Vagina (tissue), 2 donors: ENCODE results near the gene SPATS2. TPM values are rescaled to one million over a fixed set of nuclear protein-coding genes. Genes with fewer than 3 reads are reported as not detected.

Experiments used
- DNase-seq, 2 donors: peaks; one replicate each; pipeline ENCODE4 v3.0.0-alpha.2; 2017; ENCODE audit errors: extremely low spot score in 2 of 2
- H3K27ac ChIP-seq: fragments of 200-600 bp; sonication (generic); one replicate; pipeline ENCODE4 v1.5.1; 2019
- H3K27me3 ChIP-seq: fragments of 200-600 bp; sonication (generic); one replicate; pipeline ENCODE4 v1.5.1; 2019
- H3K36me3 ChIP-seq, 2 donors: fragments of 200-600 bp; sonication (generic); one replicate each; pipeline ENCODE4 v1.5.1; 2017 to 2019
- H3K4me1 ChIP-seq: fragments of 200-600 bp; sonication (generic); one replicate; pipeline ENCODE4 v1.5.1; 2019
- H3K4me3 ChIP-seq, 2 donors: fragments of 200-600 bp; sonication (generic); 1 replicate in 1 of 2; 2 replicates in 1 of 2; pipeline ENCODE4 v1.5.1; 2016 to 2019
- H3K9me3 ChIP-seq: fragments of 200-600 bp; sonication (generic); one replicate; pipeline ENCODE4 v1.5.1; 2019
- CTCF ChIP-seq, 3 experiments: fragments of 450-650 bp in 2 of 3; fragments of 200-600 bp in 1 of 3; sonication (generic) in 1 of 3; IDR thresholded peaks; one replicate each; pipeline ENCODE4 v1.5.1; 2017 to 2019; ENCODE audit warnings: antibody characterized with exemption in 3 of 3, mild to moderate bottlenecking in 2 of 3, moderate library complexity in 2 of 3
- POLR2A ChIP-seq, 2 donors: fragments of 450-650 bp; IDR thresholded peaks; one replicate each; pipeline ENCODE4 v1.6.1; 2017; ENCODE audit warnings: antibody characterized with exemption in 2 of 2, mild to moderate bottlenecking in 2 of 2, moderate library complexity in 2 of 2
- POLR2AphosphoS5 ChIP-seq, 2 donors: sonication (generic); formaldehyde crosslinking; IDR thresholded peaks; one replicate each; pipeline ENCODE4 v1.9.0; 2017; ENCODE audit warnings: antibody characterized with exemption in 2 of 2, mild to moderate bottlenecking in 2 of 2, low read depth in 1 of 2; ENCODE audit not compliant: insufficient read depth in 1 of 2
- intact Hi-C: fragments of 100-400 bp; cut with DNase I; formaldehyde crosslinking; loops from one replicate; pipeline ENCODE4 v1.15.1; 2023
- total RNA-seq: library from RNA; depleted of rRNA; stranded (reverse); fragments of >200 nt; gene quantifications from one replicate; pipeline ENCODE4 v1.2.3, GENCODE V29; 2016

SPATS2 gene
- total RNA-seq, 1 donor from 2014 or later = 28.0 TPM

GRCh38 chr12:49404956-49405355 lies 37.7 kb downstream of the SPATS2 start:
- H3K4me1 ChIP-seq = peaks cover 12% of the 10 kb centered on the region
- no peak overlapping the region for H3K27ac ChIP-seq
- no peaks in the 10 kb centered on the region for H3K36me3 ChIP-seq
- H3K4me3 ChIP-seq = no peak overlapping the region
- TF ChIP-seq CTCF (IDR thresholded peaks at IDR 0.05) = no peak
- no peak for TF ChIP-seq POLR2AphosphoS5 (IDR thresholded peaks at IDR 0.05; ENCODE audit: insufficient read depth in 1 of 2, low read depth in 1 of 2)
- TF ChIP-seq POLR2A (IDR thresholded peaks at IDR 0.05) = no peak
- H3K27me3 ChIP-seq = no peaks in the 10 kb centered on the region
- H3K9me3 ChIP-seq = no peaks in the 10 kb centered on the region
- no peak for DNase-seq
- intact Hi-C loops = no loop called here

DNA sequence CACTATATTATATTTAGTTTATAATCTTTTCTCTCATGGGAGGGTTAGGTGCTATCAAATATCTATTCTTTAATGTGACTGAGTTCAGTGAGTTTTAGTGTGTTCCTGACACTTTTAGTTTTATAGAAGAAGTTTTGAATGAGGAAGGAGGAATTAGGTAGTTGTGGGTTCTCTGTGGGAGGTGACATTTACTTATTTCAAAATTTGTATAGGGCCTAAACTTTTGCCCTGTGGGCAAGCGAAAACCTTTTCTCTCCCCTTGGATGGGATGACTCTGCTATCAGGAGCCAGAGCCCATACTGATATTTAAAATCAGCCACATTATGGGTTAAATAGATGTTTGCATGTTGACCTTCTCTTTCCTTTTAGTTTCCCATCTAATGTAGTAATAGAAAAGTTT lies 43.6 kb downstream of the SPATS2 start:
- no peak overlapping the region for H3K27ac ChIP-seq
- H3K36me3 ChIP-seq = no peaks in the 10 kb centered on the region
- H3K4me1 ChIP-seq = peaks cover 4% of the 10 kb centered on the region
- no peaks in the 10 kb centered on the region for H3K9me3 ChIP-seq
- no peaks in the 10 kb centered on the region for H3K27me3 ChIP-seq
- H3K4me3 ChIP-seq = no peak overlapping the region
- intact Hi-C loops = no loop called here
- TF ChIP-seq CTCF (IDR thresholded peaks at IDR 0.05) = no peak
- TF ChIP-seq POLR2A (IDR thresholded peaks at IDR 0.05) = no peak
- no peak for TF ChIP-seq POLR2AphosphoS5 (IDR thresholded peaks at IDR 0.05; ENCODE audit: insufficient read depth in 1 of 2, low read depth in 1 of 2)
- DNase-seq = no peak

DNA sequence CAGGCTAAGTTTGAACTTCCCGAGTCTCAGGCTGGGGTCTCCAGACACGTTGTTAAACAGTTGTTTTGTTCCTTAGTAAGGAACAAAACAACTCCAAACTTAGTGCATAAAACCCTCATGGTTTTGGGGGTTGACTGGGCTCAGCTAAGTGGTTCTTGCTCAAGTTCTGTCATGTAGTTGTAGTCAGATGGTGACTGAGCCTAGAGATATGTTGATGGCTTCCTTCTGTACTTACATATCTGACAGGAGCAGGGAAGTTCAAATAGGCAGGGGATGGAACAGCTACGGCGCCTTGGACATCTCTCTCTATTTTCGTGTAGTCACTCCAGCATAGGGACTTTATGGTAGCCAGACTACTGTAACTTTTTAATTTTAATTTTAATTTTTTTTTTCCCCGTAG lies 45.7 kb downstream of the SPATS2 start:
- Histone ChIP-seq H3K4me1 (peaks cover 4% of the 10 kb centered on the region), H3K27ac (no peak overlapping the region), H3K27me3 (no peaks in the 10 kb centered on the region), H3K4me3 (no peak overlapping the region), H3K9me3 (no peaks in the 10 kb centered on the region), H3K36me3 (no peaks in the 10 kb centered on the region)
- TF ChIP-seq CTCF (IDR thresholded peaks at IDR 0.05) (no peak), POLR2A (IDR thresholded peaks at IDR 0.05) (no peak), POLR2AphosphoS5 (IDR thresholded peaks at IDR 0.05; ENCODE audit: insufficient read depth in 1 of 2, low read depth in 1 of 2) (no peak)
- intact Hi-C loops = no loop called here
- DNase-seq = no peak

DNA sequence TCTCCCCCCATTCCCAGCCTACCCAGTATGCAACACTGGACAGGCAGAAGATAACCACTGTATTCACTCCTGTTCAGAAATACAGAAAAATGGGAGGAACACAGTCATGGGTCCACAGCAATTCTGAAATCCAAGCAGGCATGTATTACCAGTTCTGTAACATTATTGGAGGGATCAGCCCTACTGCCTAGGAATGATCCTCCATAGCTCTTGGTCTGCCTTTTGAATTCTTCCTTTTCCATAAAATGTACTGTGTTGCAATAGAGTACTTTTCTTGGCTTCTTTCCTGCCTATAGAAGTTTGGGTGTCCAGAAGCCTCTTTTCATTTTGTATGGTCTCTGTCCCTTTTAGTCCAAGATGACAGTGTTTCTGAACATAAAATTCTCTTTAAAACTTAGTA lies 46.5 kb downstream of the SPATS2 start:
- H3K9me3 ChIP-seq = no peaks in the 10 kb centered on the region
- intact Hi-C loops = no loop called here
- TF ChIP-seq POLR2AphosphoS5 (IDR thresholded peaks at IDR 0.05; ENCODE audit: insufficient read depth in 1 of 2, low read depth in 1 of 2) = no peak
- no peak for TF ChIP-seq CTCF (IDR thresholded peaks at IDR 0.05)
- TF ChIP-seq POLR2A (IDR thresholded peaks at IDR 0.05) = no peak
- H3K36me3 ChIP-seq = no peaks in the 10 kb centered on the region
- no peak overlapping the region for H3K27ac ChIP-seq
- peaks cover 4% of the 10 kb centered on the region for H3K4me1 ChIP-seq
- no peak for DNase-seq
- no peak overlapping the region for H3K4me3 ChIP-seq
- no peaks in the 10 kb centered on the region for H3K27me3 ChIP-seq

DNA sequence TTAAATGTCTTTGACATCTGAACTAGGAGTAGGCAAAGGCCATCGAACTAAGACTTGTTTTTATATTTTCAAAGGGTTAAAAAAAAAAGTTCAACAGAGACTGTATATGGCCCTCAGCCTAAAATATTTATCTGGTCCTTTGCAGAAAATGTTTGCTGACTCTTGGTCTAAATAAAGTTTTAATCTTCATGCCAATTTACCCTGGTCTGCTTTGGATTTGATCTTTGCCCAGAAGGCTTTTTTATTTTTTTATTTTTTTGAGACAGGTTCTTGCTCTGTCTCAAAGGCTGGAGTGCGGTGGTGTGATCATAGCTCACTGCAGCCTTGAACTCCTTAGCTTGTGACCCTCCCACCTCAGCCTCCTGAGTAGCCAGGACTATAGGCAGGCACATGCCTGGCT lies 47.1 kb downstream of the SPATS2 start:
- intact Hi-C loops = no loop called here
- TF ChIP-seq POLR2A (IDR thresholded peaks at IDR 0.05) = no peak
- TF ChIP-seq POLR2AphosphoS5 (IDR thresholded peaks at IDR 0.05; ENCODE audit: insufficient read depth in 1 of 2, low read depth in 1 of 2) = no peak
- no peak for TF ChIP-seq CTCF (IDR thresholded peaks at IDR 0.05)

More for the DNA sequence above, 47.1 kb downstream of the SPATS2 start:
- Histone ChIP-seq H3K4me3 (no peak overlapping the region), H3K9me3 (no peaks in the 10 kb centered on the region), H3K36me3 (no peaks in the 10 kb centered on the region), H3K27ac (no peak overlapping the region), H3K27me3 (no peaks in the 10 kb centered on the region), H3K4me1 (peaks cover 4% of the 10 kb centered on the region)
- DNase-seq = no peak
